ENCODE measurements around the gene KLC4.

GRCh38 chr6:43120944-43121913 is 61.8 kb downstream of the KLC4 start:
- TF ChIP-seq CTCF (IDR thresholded peaks at IDR 0.05; ENCODE audit: low read length) (no peak), EZH2 (IDR thresholded peaks at IDR 0.05; ENCODE audit: borderline replicate concordance, low read length) (no peak)
